Stimulated activated CD8-positive, alpha-beta memory T cell treated with anti-CD3 and anti-CD28 coated beads, Interleukin-15, amount 100 ng/mL, for 4 hours (primary cell): Measurements from ENCODE around the gene PLEKHA3.

Source experiments
- DNase-seq, 2 donors: peaks; one replicate each; pipeline ENCODE4 v3.0.0-alpha.2; 2020; ENCODE audit warnings: low read depth in 2 of 2

Gene PLEKHA3

GRCh38 chr2:178478439-178479274 lies 1.6 kb upstream of the PLEKHA3 start, which contains the start of gene FKBP7:
TSS of gene FKBP7 (minus strand) at chr2:178478600. CDS start at chr2:178478499, 101 bp downstream.
- DNase-seq, result peak; percentile 63 to 73

- no peak for DNase-seq
Measured at GRCh38 chr2:178479275-178479616, 1.0 kb upstream of the PLEKHA3 start.

- no peak for DNase-seq
Measured at GRCh38 chr2:178479758-178480226, 465 bp upstream of the PLEKHA3 start.

- no peak for DNase-seq
Measured at GRCh38 chr2:178482437-178482836, 2.2 kb downstream of the PLEKHA3 start.

DNA sequence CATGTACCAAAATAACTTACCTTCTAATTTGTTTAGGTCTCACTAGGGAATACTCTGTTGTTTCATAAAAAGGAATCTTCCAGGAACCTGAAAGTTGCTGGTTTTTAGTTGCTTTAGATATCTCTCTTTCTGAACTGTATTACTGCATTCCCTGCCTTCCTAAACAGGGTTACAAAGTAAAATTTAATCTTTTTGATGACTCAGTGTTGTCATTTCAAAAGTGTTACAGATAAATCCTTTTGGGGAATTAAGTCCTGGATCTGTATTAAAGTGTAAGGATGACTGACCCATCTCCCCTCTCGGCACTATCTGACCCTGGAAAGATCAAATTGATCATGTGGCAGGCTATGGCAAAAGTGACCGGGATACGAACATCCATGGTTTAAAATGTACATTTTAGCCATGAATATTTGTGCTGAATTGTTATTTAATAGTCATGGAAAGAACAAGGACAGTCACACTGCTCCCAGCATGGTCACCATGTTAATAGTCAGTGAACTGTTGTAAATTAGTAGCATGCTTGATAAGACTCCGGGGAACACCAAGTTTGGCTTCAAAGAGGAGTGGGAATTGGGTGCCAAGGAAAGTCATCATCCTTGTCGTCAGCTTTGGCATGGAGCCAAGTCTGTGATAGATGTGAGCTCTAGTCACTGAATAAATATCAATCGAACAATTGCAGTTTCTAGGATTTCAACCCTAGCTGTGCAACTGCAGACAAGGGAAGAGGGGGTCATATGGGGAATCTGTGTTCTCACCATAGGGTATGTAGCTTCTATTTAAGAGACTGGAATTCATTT lies 4.2 kb downstream of the PLEKHA3 start:
- no peak for DNase-seq

DNA sequence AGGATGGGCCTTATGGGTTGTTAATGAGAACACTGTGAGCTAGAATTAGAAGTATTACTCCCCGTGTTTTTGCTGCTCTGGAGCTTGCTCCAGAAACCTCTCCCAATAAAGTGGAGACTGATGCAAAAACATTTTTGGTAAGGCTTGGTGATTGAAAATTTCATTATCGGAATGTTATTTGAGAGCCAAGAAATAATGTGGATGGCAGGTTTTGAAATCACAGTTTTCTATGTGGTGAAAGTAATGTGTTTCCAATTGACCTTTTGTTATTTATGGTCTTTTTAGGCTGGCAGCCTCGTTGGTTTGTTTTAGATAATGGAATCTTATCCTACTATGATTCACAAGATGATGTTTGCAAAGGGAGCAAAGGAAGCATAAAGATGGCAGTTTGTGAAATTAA lies 5.1 kb downstream of the PLEKHA3 start:
- DNase-seq, result no peak

DNA sequence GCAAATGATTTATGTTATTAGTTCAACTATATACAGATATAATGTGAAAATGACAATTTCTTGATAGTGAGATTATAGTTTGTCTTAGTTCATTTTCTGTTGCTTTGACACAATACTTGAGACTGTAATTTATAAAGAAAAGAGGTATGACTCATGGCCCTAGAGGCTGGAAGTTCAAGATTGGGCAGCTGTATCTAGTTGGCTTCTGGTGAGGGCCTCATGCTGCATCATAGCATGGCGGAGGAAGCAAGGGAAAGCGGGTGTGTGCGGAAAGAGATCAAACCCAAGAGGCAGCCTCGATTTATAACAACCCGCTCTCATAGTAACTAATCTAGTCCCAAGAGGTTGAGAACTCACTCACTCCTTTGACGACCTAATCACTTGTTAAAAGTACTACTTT lies 11.4 kb downstream of the PLEKHA3 start:
- DNase-seq, result no peak

- no peak for DNase-seq
Measured at GRCh38 chr2:178496049-178496448, 15.8 kb downstream of the PLEKHA3 start.

- no peak for DNase-seq
Measured at GRCh38 chr2:178498137-178498536, 17.9 kb downstream of the PLEKHA3 start.

DNA sequence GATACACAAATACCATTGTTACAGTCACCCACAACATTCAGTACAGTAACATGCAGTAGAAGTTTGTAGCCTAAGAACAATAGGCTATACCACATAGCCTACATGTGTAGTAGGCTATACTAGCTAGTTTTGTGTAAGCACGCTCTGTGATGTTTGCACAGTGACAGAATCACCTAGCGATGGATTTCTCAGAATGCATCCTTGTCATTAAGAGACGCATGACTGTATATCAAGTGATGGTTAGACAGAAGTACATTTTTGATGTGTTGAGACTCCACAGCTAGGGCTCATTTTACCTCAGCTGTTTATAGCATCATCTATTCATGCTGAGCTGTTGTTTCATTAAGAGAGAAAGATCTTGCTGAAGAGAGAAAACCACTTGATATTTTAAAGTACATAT lies 19.4 kb downstream of the PLEKHA3 start:
- no peak for DNase-seq

DNA sequence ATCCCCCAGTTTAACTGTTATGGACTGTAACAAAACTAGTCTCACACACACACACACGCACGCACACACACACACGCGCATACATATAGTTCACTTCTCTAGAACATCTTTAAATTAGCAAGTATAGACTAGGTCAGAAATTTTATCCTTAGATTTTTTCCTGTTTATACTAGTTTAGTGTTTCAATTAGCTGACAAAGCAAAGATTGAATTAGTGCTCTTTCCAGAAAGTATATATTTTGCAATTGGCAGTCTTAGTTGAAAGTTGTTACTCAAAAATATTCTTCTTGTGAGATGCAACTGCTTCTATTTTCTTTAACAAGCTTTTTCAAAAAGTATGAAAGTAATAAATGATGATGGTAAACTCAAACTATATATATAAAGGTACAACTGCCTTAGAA lies 22.5 kb downstream of the PLEKHA3 start:
- DNase-seq, result no peak

DNA sequence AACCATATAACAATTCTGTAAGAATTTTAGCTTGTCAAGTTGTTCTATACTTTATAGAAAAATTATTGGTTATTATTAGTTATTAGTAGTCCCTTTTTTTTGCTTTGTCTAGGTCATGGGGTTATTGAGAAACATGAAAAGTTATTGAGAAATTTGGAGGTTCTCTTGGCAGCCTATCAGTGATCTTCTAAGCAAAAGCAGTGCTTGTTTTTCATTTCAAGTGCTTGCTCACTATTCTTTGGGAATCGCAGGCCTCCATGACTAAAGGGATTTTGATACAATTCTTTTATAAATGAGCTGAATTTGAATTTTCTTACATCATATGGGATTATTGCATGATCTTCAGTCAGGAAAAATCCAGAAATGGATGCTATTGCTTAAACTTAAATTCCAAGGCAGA lies 25.8 kb downstream of the PLEKHA3 start:
- DNase-seq, result no peak

DNA sequence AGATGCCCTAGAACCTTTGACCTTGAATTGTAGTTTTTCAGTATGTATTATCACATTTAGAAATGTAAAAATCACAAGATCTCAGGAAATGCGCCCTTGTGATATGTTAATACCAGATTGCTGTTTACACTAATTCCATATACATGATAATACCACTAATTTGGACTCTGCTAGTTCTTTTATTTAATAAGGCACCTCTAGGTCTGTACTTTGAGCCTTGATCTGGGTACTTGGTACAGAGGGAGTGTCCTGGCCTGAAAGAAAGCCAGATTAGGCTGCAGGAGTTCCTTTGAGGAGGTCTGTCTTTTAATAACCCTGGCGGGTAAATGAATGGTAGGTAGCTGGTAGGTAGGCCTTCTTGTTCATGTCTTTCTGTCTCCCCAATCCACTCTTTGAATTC lies 26.3 kb downstream of the PLEKHA3 start:
- no peak for DNase-seq

GRCh38 chr2:178506949-178507348 lies 26.7 kb downstream of the PLEKHA3 start:
- DNase-seq, result no peak

GRCh38 chr2:178508646-178509045 lies 28.4 kb downstream of the PLEKHA3 start:
- no peak for DNase-seq

GRCh38 chr2:178510384-178510783 lies 30.1 kb downstream of the PLEKHA3 start:
- no peak for DNase-seq

- no peak for DNase-seq
Measured at GRCh38 chr2:178512484-178512883, 32.2 kb downstream of the PLEKHA3 start.

DNA sequence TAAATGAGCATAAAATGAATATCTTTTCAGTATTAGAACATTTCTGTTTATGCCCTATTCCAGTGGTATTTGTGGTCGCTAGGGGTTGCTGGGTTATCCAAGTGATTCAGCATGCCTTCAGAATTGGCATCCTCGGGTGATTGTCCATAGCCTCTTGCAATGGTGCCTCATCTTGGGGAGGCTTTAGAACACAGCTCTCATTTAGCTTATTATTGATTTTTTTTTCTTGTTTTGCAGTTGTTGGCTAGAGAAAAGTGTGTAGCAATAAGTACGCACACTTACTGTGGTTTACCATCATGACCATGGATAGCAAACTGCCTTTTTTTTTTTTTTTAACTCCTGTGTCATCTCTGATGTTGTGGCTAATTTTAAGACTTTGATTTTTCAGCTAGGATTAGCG lies 33.6 kb downstream of the PLEKHA3 start:
- no peak for DNase-seq

GRCh38 chr2:178514664-178515063 lies 34.4 kb downstream of the PLEKHA3 start:
- no peak for DNase-seq

GRCh38 chr2:178517496-178517895 lies 37.2 kb downstream of the PLEKHA3 start:
- DNase-seq, result no peak

DNA sequence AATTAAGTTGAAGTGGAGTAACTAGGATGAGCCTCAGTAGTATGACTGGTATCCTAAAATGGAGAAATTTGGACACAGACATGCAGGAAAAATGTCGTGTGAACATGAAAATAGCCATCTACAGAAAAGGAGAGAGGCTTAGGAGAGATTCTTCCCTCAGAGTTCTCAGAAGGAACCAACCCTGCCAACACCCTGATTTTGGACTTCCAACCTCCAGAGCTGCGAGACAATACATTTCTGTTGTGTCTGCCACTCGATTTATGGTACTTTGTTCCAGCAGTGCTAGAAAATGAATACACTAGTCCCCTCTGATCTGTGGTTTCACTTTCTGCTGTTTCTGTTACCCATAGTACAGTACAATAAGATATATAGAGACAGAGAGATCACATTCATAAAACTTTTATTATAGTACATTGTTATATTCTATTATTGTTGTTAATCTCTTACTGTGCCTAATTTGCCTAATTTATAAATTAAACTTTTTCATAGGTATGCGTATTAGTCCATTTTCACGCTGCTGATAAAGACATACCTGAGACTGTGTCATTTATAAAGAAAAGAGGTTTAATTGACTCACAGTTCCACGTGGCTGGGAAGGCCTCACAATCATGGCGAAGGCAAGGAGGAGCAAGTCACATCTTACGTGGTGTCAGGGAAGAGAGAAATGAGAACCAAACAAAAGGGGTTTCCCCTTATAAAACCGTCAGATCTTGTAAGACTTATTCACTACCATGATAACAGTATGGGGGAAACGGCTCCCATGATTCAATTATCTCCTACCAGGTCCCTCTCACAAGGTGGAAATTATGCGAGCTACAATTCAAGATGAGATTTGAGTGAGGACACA lies 41.3 kb downstream of the PLEKHA3 start:
- no peak for DNase-seq
